ENCODE data around the gene EFL1. TPM values are rescaled to one million over a fixed set of nuclear protein-coding genes. Genes with fewer than 3 reads are reported as not detected.
"Not testable (repeated sequence)": the region's sequence is repeated elsewhere in the genome, so short reads cannot be mapped to it uniquely, and the experiment has no call there.

Gene EFL1
- total RNA-seq, 1 experiment from 2014 or later: 29.1 TPM

DNA sequence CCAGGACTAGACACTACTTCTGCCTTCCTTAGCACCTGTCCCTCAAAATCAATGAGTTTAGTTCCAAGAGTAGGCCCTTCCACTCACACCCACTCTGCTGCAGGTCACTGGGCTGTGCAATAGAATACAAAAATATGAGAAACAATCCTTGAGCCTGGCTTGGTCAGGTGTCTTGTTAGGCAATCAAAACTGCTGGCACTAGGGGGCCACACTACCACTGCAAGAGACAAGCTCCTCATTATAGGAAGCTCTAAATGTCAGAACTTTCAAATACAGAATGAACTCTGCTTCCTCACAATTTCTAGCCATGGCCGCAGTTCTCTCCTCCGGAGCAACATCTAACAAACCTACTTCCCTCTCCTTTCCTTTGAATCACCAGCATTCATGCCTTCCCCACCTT is 41.0 kb downstream of the EFL1 start:
- BruUV-seq (replicated peaks); H3K9me3 Mint-ChIP-seq (ENCODE audit: low read depth, unreplicated experiment); intact Hi-C loops (cut with micrococcal nuclease; ENCODE audit: unreplicated experiment); H3K27ac Mint-ChIP-seq (ENCODE audit: unreplicated experiment); H3K4me1 Mint-ChIP-seq (ENCODE audit: low read depth, unreplicated experiment); H3K4me3 Mint-ChIP-seq (ENCODE audit: low read depth, unreplicated experiment); H3K27me3 Mint-ChIP-seq (ENCODE audit: unreplicated experiment): not testable (repeated sequence)
- CTCF ChIA-PET: interaction anchor here (0.6 kb wide), 1 partner anchor 888 kb away, joined by 3 read pairs; no protein-coding TSS in a partner anchor
- peaks cover 14% of the 10 kb centered on the region for H3K36me3 Mint-ChIP-seq (ENCODE audit: insufficient read depth, unreplicated experiment)
- DNase-seq: peak; percentile 47
- TF ChIP-seq CTCF (IDR thresholded peaks at IDR 0.05; ENCODE audit: unreplicated experiment): peak; percentile 19

DNA sequence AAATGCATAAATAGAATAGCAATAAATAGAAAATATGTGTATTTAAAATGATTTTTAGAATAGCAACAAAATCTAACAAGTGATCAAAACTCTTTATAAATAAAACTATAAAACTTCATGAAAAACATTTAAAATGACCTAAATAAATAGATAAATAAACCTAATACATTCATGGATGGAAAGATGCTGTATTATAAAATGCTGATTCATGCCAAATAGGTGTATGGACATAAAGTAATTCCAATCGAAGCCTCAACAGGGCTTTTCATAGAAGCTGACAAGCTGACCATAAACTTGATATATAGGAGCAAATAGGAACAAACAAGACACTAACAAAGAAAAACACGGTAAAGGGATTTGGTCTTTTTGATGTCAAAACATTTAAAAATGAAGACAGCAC is 46.4 kb downstream of the EFL1 start:
- CTCF ChIA-PET: not testable (repeated sequence)

DNA sequence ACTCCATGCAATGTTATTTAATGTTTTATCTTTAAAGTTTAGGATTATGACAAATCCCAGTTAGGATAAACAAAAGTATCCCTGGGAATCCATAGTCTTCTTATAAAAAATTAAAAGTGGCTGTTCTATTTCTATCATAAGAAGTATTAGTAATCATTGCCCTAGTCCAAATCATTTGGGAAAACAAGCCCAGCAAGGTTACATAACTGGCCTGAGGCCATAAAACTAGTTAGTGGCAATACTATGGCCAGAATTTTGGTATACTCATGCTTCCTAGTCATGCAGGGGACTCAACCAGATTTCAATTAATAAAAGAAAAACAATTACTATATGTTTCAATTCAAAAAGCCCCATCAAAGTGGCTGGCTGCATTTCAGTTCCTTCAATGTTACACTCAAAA is 50.3 kb downstream of the EFL1 start:
- H3K27me3 Mint-ChIP-seq (ENCODE audit: unreplicated experiment); intact Hi-C loops (cut with micrococcal nuclease; ENCODE audit: unreplicated experiment); DNase-seq; H3K9me3 Mint-ChIP-seq (ENCODE audit: low read depth, unreplicated experiment); H3K4me3 Mint-ChIP-seq (ENCODE audit: low read depth, unreplicated experiment); CTCF ChIA-PET; H3K27ac Mint-ChIP-seq (ENCODE audit: unreplicated experiment); H3K4me1 Mint-ChIP-seq (ENCODE audit: low read depth, unreplicated experiment); BruUV-seq (replicated peaks): not testable (repeated sequence)
- H3K36me3 Mint-ChIP-seq (ENCODE audit: insufficient read depth, unreplicated experiment): peaks cover 16% of the 10 kb centered on the region

More for the DNA sequence above, 46.4 kb downstream of the EFL1 start:
- H3K4me3 Mint-ChIP-seq (ENCODE audit: low read depth, unreplicated experiment); H3K4me1 Mint-ChIP-seq (ENCODE audit: low read depth, unreplicated experiment); intact Hi-C loops (cut with micrococcal nuclease; ENCODE audit: unreplicated experiment); BruUV-seq (replicated peaks); H3K27ac Mint-ChIP-seq (ENCODE audit: unreplicated experiment); H3K36me3 Mint-ChIP-seq (ENCODE audit: insufficient read depth, unreplicated experiment); H3K9me3 Mint-ChIP-seq (ENCODE audit: low read depth, unreplicated experiment); DNase-seq; H3K27me3 Mint-ChIP-seq (ENCODE audit: unreplicated experiment): not testable (repeated sequence)

- intact Hi-C loops (cut with micrococcal nuclease; ENCODE audit: unreplicated experiment); DNase-seq; H3K27ac Mint-ChIP-seq (ENCODE audit: unreplicated experiment); BruUV-seq (replicated peaks); H3K4me1 Mint-ChIP-seq (ENCODE audit: low read depth, unreplicated experiment); H3K9me3 Mint-ChIP-seq (ENCODE audit: low read depth, unreplicated experiment); H3K27me3 Mint-ChIP-seq (ENCODE audit: unreplicated experiment); H3K4me3 Mint-ChIP-seq (ENCODE audit: low read depth, unreplicated experiment): not testable (repeated sequence)
- peaks cover 19% of the 10 kb centered on the region for H3K36me3 Mint-ChIP-seq (ENCODE audit: insufficient read depth, unreplicated experiment)
- CTCF ChIA-PET: interaction anchor here (0.7 kb wide), 1 partner anchor 724 kb away, joined by 3 read pairs; no protein-coding TSS in a partner anchor
Measured at GRCh38 chr15:82210066-82210597, 52.4 kb downstream of the EFL1 start.

DNA sequence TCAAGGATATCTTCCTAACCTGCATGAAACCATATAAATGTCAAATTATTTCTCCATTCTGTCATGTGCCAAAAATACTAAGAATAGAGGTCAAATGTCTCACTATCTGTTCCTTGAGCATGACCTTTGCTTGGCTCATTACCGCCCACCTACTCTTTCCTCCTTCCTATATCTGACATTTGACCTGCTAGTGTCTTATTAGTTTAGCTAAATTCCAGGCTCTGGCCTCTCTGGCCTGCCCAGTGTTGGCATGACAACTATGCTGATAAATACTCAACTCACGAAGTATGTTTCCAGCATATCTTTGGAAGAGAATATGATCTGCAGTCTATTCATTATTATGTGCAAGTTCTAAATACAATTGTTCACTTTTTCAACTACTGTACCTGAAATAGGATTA is 58.0 kb downstream of the EFL1 start:
- H3K4me3 Mint-ChIP-seq (ENCODE audit: low read depth, unreplicated experiment); BruUV-seq (replicated peaks); H3K4me1 Mint-ChIP-seq (ENCODE audit: low read depth, unreplicated experiment); H3K36me3 Mint-ChIP-seq (ENCODE audit: insufficient read depth, unreplicated experiment); H3K9me3 Mint-ChIP-seq (ENCODE audit: low read depth, unreplicated experiment); CTCF ChIA-PET; H3K27me3 Mint-ChIP-seq (ENCODE audit: unreplicated experiment); intact Hi-C loops (cut with micrococcal nuclease; ENCODE audit: unreplicated experiment); DNase-seq; H3K27ac Mint-ChIP-seq (ENCODE audit: unreplicated experiment): not testable (repeated sequence)

- CTCF ChIA-PET: interaction anchor here (0.6 to 1.2 kb wide), 2 partner anchors 89 to 349 kb away, joined by 3 to 27 read pairs; no protein-coding TSS in a partner anchor
- no peak overlapping the region for H3K4me3 Mint-ChIP-seq (ENCODE audit: low read depth, unreplicated experiment)
- H3K4me1 Mint-ChIP-seq (ENCODE audit: low read depth, unreplicated experiment): peaks cover 6% of the 10 kb centered on the region
- H3K36me3 Mint-ChIP-seq (ENCODE audit: insufficient read depth, unreplicated experiment): no peaks in the 10 kb centered on the region
- DNase-seq: peak; percentile 80
- H3K27me3 Mint-ChIP-seq (ENCODE audit: unreplicated experiment): no peaks in the 10 kb centered on the region
- intact Hi-C loops (cut with micrococcal nuclease; ENCODE audit: unreplicated experiment): loop anchor here (1.0 to 5.0 kb wide), 3 partner anchors 90 to 788 kb away; no protein-coding TSS in a partner anchor
- H3K27ac Mint-ChIP-seq (ENCODE audit: unreplicated experiment): no peak overlapping the region
- peak; percentile 82 for TF ChIP-seq CTCF (IDR thresholded peaks at IDR 0.05; ENCODE audit: unreplicated experiment)
- no peaks in the 10 kb centered on the region for H3K9me3 Mint-ChIP-seq (ENCODE audit: low read depth, unreplicated experiment)
- BruUV-seq (replicated peaks): no TSS peak
Measured at GRCh38 chr15:82197733-82198594, 64.6 kb downstream of the EFL1 start.
